Liver (tissue), 9 donors: ENCODE data around the gene FAM13C. TPM values are rescaled to one million over a fixed set of nuclear protein-coding genes. Genes with fewer than 3 reads are reported as not detected.

ENCODE experiments used
- DNase-seq: peaks from one replicate; pipeline ENCODE4 v3.0.0-alpha.2; 2017; ENCODE audit warnings: low spot score
- H3K27ac ChIP-seq, 2 donors: one replicate each; pipeline ENCODE4 v1.7.0; 2013; ENCODE audit warnings: inconsistent platforms in 2 of 2, low read length in 2 of 2, control low read depth in 1 of 2, low read depth in 1 of 2, mild to moderate bottlenecking in 1 of 2
- H3K27me3 ChIP-seq, 4 donors: one replicate each; pipeline versions ENCODE4 v1.6.1 to v1.7.0; 2013; ENCODE audit warnings: low read length in 3 of 4, inconsistent platforms in 1 of 4, mild to moderate bottlenecking in 1 of 4, moderate library complexity in 1 of 4; ENCODE audit not compliant: control insufficient read depth in 4 of 4, insufficient read depth in 4 of 4
- H3K36me3 ChIP-seq, 4 donors: one replicate each; pipeline versions ENCODE4 v1.6.1 to v1.7.0; 2013; ENCODE audit warnings: low read length in 3 of 4, mild to moderate bottlenecking in 3 of 4, low read depth in 1 of 4, moderate library complexity in 1 of 4; ENCODE audit not compliant: control insufficient read depth in 4 of 4, insufficient read depth in 3 of 4
- H3K4me1 ChIP-seq, 4 donors: one replicate each; pipeline versions ENCODE4 v1.6.1 to v1.7.0; 2013; ENCODE audit warnings: low read length in 3 of 4, mild to moderate bottlenecking in 3 of 4, moderate library complexity in 1 of 4; ENCODE audit not compliant: control insufficient read depth in 4 of 4, insufficient read depth in 4 of 4
- H3K4me3 ChIP-seq, 3 donors: one replicate each; pipeline versions ENCODE4 v1.6.1 to v1.7.0; 2013; ENCODE audit warnings: low read length in 3 of 3, control low read depth in 1 of 3, low read depth in 1 of 3, mild to moderate bottlenecking in 1 of 3
- H3K9ac ChIP-seq, 2 donors: one replicate each; pipeline ENCODE4 v1.7.0; 2013; ENCODE audit warnings: low read length in 2 of 2, mild to moderate bottlenecking in 2 of 2, moderate library complexity in 2 of 2, control low read depth in 1 of 2, low read depth in 1 of 2
- H3K9me3 ChIP-seq, 4 donors: one replicate each; pipeline versions ENCODE4 v1.6.1 to v1.7.0; 2013; ENCODE audit warnings: low read length in 3 of 4; ENCODE audit not compliant: control insufficient read depth in 4 of 4
- ATF3 ChIP-seq: IDR thresholded peaks from 2 replicates; pipeline ENCODE4 v1.6.1; 2016; ENCODE audit warnings: antibody characterized with exemption
- EGR1 ChIP-seq, 2 donors: IDR thresholded peaks; 2 replicates each; pipeline ENCODE4 v1.6.1; 2016 to 2018; ENCODE audit warnings: antibody characterized with exemption in 2 of 2, low read depth in 2 of 2
- FOXA1 ChIP-seq: IDR thresholded peaks from 2 replicates; pipeline ENCODE4 v1.6.1; 2016; ENCODE audit warnings: antibody characterized with exemption
- FOXA2 ChIP-seq: IDR thresholded peaks from 2 replicates; pipeline ENCODE4 v1.6.1; 2016; ENCODE audit warnings: antibody characterized with exemption
- GABPA ChIP-seq, 2 donors: IDR thresholded peaks in 1 of 2; conservative IDR thresholded peaks in 1 of 2; 2 replicates each; pipeline ENCODE4 v1.6.1; 2016; ENCODE audit warnings: antibody characterized with exemption in 2 of 2, mild to moderate bottlenecking in 1 of 2, moderate library complexity in 1 of 2
- HNF4A ChIP-seq, 2 donors: conservative IDR thresholded peaks; 2 replicates each; pipeline ENCODE4 v1.6.1; 2016; ENCODE audit warnings: antibody characterized with exemption in 2 of 2, mild to moderate bottlenecking in 2 of 2
- HNF4G ChIP-seq: IDR thresholded peaks from 2 replicates; pipeline ENCODE4 v1.6.1; 2016; ENCODE audit warnings: antibody characterized with exemption
- JUND ChIP-seq, 2 donors: IDR thresholded peaks; 2 replicates each; pipeline ENCODE4 v1.6.1; 2016; ENCODE audit warnings: antibody characterized with exemption in 2 of 2
- NR2F2 ChIP-seq: IDR thresholded peaks from 2 replicates; pipeline ENCODE4 v1.6.1; 2016; ENCODE audit warnings: antibody characterized with exemption
- RAD21 ChIP-seq, 2 donors: IDR thresholded peaks; 2 replicates each; pipeline ENCODE4 v1.6.1; 2016; ENCODE audit warnings: antibody characterized with exemption in 2 of 2, mild to moderate bottlenecking in 2 of 2
- RXRA ChIP-seq, 2 donors: IDR thresholded peaks; 2 replicates each; pipeline ENCODE4 v1.6.1; 2017 to 2018; ENCODE audit warnings: antibody characterized with exemption in 2 of 2, mild to moderate bottlenecking in 1 of 2
- SP1 ChIP-seq: IDR thresholded peaks from 2 replicates; pipeline ENCODE4 v1.6.1; 2018; ENCODE audit warnings: antibody characterized with exemption, mild to moderate bottlenecking
- TAF1 ChIP-seq: conservative IDR thresholded peaks from 2 replicates; pipeline ENCODE4 v1.6.1; 2016; ENCODE audit warnings: antibody characterized with exemption, mild to moderate bottlenecking
- YY1 ChIP-seq: IDR thresholded peaks from 2 replicates; pipeline ENCODE4 v1.6.1; 2016; ENCODE audit warnings: antibody characterized with exemption, mild to moderate bottlenecking
- WGBS: extraction: QIAGEN DNeasy Blood & Tissue Kit; methylation state at CpG from one replicate; pipeline ENCODE4 v1.1.7; 2013; 5-methylcytosine and 5-hydroxymethylcytosine counted together
- polyA plus RNA-seq, 2 donors: library from polyadenylated mRNA; stranded (reverse) in 1 of 2; unstranded in 1 of 2; fragments of 200-250 nt in 1 of 2; fragments of >200 nt in 1 of 2; fragmentation: Nextera tagmentation in 1 of 2; extraction: Ambion mirVana in 1 of 2; gene quantifications; one replicate each; pipeline versions ENCODE4 v1.2.1 to v1.2.3, GENCODE V29; 2013 to 2015
- total RNA-seq, 2 donors: library from RNA; depleted of rRNA; stranded (reverse); fragments of >200 nt; gene quantifications; one replicate each; pipeline ENCODE4 v1.2.3, GENCODE V29; 2014
- TF ChIP-seq, protein P1 (sequence below): IDR thresholded peaks from 2 replicates; pipeline ENCODE4 v1.6.1; 2016; ENCODE audit warnings: antibody characterized with exemption
- TF ChIP-seq, protein P2 (sequence below): IDR thresholded peaks from 2 replicates; pipeline ENCODE4 v1.6.1; 2016; ENCODE audit warnings: antibody characterized with exemption, mild to moderate bottlenecking
- TF ChIP-seq, protein P3 (sequence below): fragments of 150-350 bp; IDR thresholded peaks from 2 replicates; pipeline ENCODE4 v1.5.1; 2017; ENCODE audit warnings: improper control_type of control experiment, low read depth, low read length; ENCODE audit not compliant: missing input control
- TF ChIP-seq, protein P4 (sequence below): IDR thresholded peaks from 2 replicates; pipeline ENCODE4 v1.6.1; 2016; ENCODE audit warnings: antibody characterized with exemption
- donor health status: healthy.
- donor health status: healthy.
- donor health status: healthy.
- donor health status: healthy.
- donor health status: healthy.

FAM13C gene
- total and polyA plus RNA-seq, 4 donors = 0.87 to 2.4 (median 2.1) TPM

DNA sequence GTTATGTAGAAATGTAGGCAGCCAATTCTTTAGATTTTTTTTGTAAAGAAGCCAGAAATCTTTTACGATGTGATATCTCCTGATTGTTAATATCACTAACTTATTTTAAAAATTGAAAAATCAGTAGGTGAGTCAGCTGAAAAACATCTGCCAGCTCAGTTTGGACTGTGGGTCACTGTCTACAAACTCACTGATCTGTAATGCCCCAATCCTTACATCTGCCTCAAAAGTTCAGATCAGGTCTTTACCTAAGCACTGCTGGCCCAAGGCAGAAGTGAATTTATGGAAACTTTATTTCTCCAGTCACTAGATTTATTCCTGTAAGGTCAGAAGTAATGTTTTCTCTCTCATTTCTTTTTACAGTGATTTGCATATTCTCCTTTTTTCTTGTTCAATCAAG lies 31.0 kb upstream of the FAM13C start:
- Histone ChIP-seq H3K27ac (no peak overlapping the region), H3K27me3 (no peaks in the 10 kb centered on the region), H3K4me1 (peaks cover 0 to 2% (median 0%) of the 10 kb centered on the region in 4 donors), H3K9me3 (no peaks in the 10 kb centered on the region), H3K9ac (no peak overlapping the region), H3K4me3 (no peak overlapping the region), H3K36me3 (no peaks in the 10 kb centered on the region)
- TF ChIP-seq NR2F2 = no peak
- TF ChIP-seq YY1 = no peak
- TF ChIP-seq EGR1 (IDR thresholded peaks at IDR 0.05; ENCODE audit: low read depth in 2 of 2) = no peak
- TF ChIP-seq TAF1 = no peak
- no peak for TF ChIP-seq RAD21 (IDR thresholded peaks at IDR 0.05)
- TF ChIP-seq HNF4A (conservative IDR thresholded peaks at IDR 0.05) = no peak
- no peak for TF ChIP-seq JUND (IDR thresholded peaks at IDR 0.05)
- TF ChIP-seq FOXA1 = no peak
- TF ChIP-seq HNF4G = no peak
- no peak for TF ChIP-seq SP1
- TF ChIP-seq, protein P1, sequence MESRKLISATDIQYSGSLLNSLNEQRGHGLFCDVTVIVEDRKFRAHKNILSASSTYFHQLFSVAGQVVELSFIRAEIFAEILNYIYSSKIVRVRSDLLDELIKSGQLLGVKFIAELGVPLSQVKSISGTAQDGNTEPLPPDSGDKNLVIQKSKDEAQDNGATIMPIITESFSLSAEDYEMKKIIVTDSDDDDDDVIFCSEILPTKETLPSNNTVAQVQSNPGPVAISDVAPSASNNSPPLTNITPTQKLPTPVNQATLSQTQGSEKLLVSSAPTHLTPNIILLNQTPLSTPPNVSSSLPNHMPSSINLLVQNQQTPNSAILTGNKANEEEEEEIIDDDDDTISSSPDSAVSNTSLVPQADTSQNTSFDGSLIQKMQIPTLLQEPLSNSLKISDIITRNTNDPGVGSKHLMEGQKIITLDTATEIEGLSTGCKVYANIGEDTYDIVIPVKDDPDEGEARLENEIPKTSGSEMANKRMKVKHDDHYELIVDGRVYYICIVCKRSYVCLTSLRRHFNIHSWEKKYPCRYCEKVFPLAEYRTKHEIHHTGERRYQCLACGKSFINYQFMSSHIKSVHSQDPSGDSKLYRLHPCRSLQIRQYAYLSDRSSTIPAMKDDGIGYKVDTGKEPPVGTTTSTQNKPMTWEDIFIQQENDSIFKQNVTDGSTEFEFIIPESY = no peak
- TF ChIP-seq ATF3 = no peak
- TF ChIP-seq, protein P2, sequence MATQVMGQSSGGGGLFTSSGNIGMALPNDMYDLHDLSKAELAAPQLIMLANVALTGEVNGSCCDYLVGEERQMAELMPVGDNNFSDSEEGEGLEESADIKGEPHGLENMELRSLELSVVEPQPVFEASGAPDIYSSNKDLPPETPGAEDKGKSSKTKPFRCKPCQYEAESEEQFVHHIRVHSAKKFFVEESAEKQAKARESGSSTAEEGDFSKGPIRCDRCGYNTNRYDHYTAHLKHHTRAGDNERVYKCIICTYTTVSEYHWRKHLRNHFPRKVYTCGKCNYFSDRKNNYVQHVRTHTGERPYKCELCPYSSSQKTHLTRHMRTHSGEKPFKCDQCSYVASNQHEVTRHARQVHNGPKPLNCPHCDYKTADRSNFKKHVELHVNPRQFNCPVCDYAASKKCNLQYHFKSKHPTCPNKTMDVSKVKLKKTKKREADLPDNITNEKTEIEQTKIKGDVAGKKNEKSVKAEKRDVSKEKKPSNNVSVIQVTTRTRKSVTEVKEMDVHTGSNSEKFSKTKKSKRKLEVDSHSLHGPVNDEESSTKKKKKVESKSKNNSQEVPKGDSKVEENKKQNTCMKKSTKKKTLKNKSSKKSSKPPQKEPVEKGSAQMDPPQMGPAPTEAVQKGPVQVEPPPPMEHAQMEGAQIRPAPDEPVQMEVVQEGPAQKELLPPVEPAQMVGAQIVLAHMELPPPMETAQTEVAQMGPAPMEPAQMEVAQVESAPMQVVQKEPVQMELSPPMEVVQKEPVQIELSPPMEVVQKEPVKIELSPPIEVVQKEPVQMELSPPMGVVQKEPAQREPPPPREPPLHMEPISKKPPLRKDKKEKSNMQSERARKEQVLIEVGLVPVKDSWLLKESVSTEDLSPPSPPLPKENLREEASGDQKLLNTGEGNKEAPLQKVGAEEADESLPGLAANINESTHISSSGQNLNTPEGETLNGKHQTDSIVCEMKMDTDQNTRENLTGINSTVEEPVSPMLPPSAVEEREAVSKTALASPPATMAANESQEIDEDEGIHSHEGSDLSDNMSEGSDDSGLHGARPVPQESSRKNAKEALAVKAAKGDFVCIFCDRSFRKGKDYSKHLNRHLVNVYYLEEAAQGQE = no peak
- TF ChIP-seq FOXA2 = no peak
- TF ChIP-seq GABPA (IDR thresholded peaks at IDR 0.05 in 1 of 2, conservative IDR thresholded peaks at IDR 0.05 in 1 of 2) = no peak
- TF ChIP-seq RXRA (IDR thresholded peaks at IDR 0.05) = no peak
- TF ChIP-seq, protein P3, sequence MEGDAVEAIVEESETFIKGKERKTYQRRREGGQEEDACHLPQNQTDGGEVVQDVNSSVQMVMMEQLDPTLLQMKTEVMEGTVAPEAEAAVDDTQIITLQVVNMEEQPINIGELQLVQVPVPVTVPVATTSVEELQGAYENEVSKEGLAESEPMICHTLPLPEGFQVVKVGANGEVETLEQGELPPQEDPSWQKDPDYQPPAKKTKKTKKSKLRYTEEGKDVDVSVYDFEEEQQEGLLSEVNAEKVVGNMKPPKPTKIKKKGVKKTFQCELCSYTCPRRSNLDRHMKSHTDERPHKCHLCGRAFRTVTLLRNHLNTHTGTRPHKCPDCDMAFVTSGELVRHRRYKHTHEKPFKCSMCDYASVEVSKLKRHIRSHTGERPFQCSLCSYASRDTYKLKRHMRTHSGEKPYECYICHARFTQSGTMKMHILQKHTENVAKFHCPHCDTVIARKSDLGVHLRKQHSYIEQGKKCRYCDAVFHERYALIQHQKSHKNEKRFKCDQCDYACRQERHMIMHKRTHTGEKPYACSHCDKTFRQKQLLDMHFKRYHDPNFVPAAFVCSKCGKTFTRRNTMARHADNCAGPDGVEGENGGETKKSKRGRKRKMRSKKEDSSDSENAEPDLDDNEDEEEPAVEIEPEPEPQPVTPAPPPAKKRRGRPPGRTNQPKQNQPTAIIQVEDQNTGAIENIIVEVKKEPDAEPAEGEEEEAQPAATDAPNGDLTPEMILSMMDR = no peak
- TF ChIP-seq, protein P4, sequence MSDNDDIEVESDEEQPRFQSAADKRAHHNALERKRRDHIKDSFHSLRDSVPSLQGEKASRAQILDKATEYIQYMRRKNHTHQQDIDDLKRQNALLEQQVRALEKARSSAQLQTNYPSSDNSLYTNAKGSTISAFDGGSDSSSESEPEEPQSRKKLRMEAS = no peak
- 91% methylated on average over 1 of the region's 1 CpG for WGBS
- DNase-seq = no peak
